SKM-1 (cell line): ENCODE measurements around the gene SERPINB6.
A peak's percentile ranks its signal among the peaks of the same experiment; 100 is the strongest.
"Not testable (repeated sequence)": the region's sequence is repeated elsewhere in the genome, so short reads cannot be mapped to it uniquely, and the experiment has no call there.

ENCODE experiments used
- DNase-seq: peaks from one replicate; lab custom pipeline; 2025; ENCODE audit not compliant: unreplicated experiment; lab: John Stamatoyannopoulos, UW

Gene SERPINB6

DNA sequence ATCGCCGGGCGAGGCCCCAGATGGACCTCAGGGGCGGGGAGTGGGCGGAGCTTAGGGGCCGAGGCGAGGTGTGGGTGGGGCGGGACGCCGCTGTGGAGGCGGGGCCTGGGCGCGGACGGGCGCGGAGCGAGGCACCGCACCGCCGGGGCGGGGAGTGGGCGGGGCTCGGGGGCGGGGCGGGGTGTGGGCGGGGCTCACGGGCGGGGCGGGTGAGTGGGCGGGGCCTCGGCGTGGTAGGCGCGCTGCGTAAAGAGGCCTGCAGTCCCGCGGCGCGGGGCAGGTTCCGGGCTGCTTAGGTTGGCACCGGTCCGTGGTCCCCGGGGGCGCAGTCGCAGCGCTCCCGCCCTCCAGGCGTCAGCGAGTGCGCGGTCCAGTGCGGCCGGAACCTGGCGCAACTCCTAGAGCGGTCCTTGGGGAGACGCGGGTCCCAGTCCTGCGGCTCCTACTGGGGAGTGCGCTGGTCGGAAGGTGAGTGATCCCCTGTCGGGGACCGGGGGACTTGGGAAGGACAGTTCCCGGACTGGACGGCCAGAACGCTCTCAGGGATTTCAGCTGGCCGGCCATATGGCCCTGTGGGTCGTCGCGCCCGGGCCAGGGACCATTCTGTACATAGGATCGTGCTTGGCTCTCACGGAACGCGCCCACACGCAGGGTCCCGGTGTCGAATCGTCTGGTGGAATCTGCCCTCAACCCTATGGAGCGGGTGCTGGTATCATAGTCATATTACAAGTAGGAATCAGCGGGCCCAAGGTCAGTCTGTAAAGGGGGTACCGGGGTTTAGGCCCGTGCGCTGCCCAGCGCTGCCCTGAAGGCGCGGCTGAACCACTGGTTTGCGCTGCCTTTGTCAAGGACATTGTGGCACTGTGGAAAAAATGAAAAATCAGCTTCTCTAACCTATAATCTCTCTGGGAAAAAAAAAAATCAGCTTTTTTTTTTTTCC is 28.5 kb upstream of the SERPINB6 start, which contains the start of gene NQO2:
Gene NQO2 (plus strand): TSS at position 277 of the 940 bp plus-strand sequence. CDS start 6,659 bp downstream, outside the sequence.
- DNase-seq = peak; percentile 48

DNA sequence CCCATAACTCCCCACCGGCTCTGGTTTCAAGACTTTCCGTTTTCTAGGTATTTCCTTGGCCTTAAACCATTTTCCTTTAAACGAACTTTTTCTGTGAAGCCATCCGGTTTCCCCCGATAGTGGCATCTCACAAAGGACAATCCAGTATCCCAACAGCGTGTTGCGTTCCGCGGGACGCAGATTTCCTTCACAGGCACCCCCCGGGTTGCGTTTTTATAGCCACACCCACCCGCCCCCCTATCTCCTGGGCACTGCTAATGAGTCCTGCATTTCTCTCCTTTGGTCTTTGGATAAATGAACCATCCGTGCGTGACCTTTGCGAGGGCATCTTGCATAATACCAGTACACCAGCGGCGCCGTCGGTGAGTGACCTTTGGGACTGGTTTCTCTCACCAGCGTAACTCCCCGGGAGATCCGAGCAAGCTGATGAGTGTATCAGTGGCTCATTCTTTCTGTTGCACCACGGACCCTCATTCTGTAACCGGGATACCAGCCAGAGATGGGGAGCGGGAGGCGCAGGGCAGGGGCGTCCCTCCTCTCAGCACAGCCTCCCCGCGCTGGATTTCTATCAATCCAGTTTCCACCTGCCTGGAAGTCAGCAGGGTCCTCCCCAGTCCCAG is 27.7 kb upstream of the SERPINB6 start:
- DNase-seq = no peak

DNA sequence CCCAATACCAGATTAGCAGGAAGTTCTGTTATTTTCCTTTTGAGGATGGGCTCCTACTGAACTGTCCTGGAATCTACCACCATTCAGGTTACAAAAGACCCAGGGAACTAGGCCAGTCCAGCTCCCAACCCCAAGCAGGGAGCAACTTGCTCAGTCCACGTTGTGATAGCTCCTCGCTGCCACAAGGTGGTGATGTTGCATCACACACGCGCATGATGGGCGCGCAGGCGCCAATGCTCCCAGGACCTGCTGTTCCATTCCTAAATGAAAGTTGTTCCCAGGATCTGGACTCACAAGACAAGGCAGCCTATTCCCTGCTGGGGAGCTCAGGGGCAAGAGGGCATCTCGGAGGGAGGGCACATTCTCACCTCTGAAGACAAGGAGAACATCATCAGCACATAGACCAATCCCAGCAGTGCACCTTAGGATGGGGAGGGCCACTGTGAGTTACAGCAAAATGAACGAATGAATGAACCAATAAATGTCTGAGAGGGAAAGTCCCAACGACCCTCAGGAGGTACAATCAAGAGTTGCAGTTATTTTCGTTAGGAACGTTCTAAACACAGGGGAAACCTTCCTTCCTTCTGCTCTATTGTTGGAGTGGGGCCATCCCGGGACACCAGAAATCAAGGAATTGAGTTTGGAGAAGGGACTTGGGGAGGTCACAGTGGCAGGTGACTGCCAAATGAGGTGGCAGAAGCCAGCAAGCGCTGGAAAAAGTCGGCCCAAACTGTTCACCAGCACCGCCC is 27.1 kb upstream of the SERPINB6 start:
- not testable (repeated sequence) for DNase-seq

DNA sequence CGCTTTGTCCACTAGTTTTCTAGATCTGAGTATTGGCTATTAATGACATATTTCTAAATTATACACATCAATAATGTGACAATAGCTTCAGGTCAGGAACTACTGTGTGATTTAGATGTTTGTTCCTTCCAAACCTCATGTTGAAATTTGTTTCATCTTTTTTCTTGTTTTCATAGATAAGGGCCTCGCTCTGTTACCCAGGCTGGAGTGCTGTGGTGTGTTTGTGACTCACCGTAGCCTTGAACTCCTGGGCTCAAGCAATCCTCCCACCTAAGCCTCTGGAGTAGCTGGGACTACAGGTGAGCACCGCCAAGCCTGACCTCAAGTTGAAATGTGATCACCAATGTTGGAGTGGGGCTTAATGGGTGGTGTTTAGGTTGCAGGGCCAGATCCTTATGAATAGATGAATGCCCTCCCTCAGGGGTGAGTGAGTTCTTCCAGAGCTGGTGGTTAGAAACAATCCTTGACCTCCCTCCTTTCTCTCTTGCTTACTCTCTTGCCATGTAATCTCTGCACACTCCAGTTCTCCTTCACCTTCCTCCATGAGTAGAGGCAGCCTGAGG is 22.5 kb upstream of the SERPINB6 start:
- DNase-seq = no peak

GRCh38 chr6:2992330-2992979 is 21.1 kb upstream of the SERPINB6 start:
- DNase-seq = no peak

- no peak for DNase-seq
Measured at GRCh38 chr6:2990932-2991506, 19.7 kb upstream of the SERPINB6 start.

DNA sequence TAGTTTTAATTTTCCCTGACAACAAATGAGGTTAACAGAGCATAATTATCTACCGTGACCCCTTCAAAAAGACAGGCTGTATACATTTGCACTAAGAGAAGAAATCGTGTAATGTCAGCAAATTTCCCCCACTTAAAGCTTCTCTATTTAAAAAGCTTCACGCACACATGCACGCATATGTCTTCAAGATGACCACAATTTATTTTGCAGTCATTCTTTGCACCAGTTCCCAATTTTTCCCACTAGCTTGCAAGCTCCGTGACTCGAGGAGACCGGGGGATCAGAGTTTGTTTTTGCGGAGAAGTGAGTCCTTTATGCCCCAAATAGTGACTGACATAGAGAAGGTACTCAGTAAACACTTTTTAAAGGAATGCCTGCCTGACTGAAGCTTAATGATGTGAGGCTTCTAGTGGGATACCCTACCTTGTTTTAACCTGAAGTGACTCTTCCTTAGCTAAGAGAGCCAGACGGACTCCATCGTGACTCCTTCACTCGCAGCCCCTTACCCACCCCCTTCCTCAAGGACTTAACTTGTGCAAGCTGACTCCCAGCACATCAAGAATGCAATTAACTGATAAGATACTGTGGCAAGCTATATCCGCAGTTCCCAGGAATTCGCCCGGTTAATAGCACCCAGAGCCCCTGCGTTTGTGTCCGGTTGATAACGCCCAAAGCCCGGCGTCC is 19.0 kb upstream of the SERPINB6 start:
- DNase-seq = no peak

GRCh38 chr6:2989332-2990247 is 18.2 kb upstream of the SERPINB6 start:
- DNase-seq = peak; percentile 87

GRCh38 chr6:2988426-2989331 is 17.3 kb upstream of the SERPINB6 start:
- DNase-seq = peak; percentile 46

GRCh38 chr6:2988094-2988425 is 16.7 kb upstream of the SERPINB6 start:
- no peak for DNase-seq

DNA sequence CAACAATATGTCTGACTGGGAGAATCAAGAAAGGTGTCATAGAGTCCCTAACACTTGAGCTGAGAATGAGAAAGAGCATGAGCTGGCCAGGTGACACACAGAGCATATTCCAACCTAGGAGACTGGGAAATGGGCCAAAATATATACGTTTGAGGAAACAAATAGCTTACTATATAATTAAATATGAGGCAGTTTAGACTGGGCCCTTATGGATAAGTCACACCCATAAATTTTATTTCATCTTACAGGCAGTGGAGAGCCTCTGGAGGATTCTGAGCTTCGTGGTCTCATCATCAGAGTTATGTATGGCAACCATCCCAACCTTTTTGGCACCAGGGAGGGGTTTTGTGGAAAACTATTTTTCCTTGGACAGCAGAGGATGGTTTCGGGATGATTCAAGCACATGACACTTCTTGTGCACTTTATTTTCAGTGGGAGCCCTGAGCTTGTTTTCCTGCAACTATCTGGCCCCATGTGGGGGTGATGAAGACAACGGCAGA is 15.4 kb upstream of the SERPINB6 start:
- no peak for DNase-seq

- DNase-seq = no peak
Measured at GRCh38 chr6:2984738-2985406, 13.5 kb upstream of the SERPINB6 start.

DNA sequence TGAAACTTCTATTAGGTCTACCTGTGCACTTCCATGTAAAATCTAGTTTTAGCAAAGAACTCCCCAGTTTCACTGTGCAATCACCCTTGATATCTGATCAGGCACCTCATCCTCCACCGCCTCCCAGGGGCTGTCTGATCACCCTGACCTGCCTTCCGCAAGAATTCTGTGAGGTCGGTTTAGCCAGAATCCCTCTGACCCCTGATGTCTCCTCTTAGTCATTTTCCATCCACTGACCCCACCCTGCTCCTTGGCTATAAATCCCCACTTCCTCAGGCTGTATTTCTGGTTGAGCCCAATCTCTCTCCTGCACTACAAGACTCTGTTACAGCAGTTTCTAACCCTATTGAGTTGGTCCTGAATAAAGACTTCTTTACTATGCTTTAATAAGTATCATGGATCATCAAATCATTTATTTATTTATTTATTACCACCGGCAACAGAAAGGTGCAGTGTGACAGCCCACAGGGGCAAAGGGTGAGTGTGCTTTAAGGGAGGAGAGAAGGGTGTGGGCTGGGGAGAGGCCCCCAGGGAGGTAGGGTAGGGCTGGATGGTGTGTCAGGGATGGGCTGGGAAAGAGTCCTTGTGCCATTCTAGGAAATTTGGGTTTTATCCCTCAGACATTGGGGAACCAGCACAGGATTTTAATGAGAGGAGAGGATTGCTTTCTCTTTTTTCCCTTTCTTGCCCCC is 11.2 kb upstream of the SERPINB6 start:
- DNase-seq = no peak

DNA sequence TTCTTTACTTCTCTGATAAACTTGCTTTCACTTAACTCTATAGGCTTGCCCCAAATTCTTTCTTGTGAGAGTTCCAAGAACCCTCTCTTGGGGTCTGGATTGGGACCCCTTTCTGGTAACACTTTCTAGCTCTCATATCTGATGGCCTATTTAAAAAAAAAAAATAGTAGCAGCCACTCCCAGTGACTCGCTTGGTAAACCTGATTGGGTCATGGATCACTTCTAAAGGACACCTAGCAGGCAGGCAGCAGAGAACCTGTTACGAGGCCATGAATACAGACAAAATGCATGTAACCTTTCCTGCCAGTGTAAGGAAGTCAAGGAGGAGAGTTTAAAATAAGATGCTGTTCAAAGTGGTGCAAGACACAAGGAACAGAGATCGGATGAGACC is 9.1 kb upstream of the SERPINB6 start:
- no peak for DNase-seq

GRCh38 chr6:2979819-2980464 is 8.6 kb upstream of the SERPINB6 start:
- no peak for DNase-seq

- no peak for DNase-seq
Measured at GRCh38 chr6:2978923-2979322, 7.6 kb upstream of the SERPINB6 start.
